ENCODE results near the gene EFCAB14. TPM values are rescaled to one million over a fixed set of nuclear protein-coding genes. Genes with fewer than 3 reads are reported as not detected.
A peak's percentile ranks its signal among the peaks of the same experiment; 100 is the strongest.

EFCAB14 gene
- total RNA-seq, 1 experiment from 2014 or later: 95.4 TPM

DNA sequence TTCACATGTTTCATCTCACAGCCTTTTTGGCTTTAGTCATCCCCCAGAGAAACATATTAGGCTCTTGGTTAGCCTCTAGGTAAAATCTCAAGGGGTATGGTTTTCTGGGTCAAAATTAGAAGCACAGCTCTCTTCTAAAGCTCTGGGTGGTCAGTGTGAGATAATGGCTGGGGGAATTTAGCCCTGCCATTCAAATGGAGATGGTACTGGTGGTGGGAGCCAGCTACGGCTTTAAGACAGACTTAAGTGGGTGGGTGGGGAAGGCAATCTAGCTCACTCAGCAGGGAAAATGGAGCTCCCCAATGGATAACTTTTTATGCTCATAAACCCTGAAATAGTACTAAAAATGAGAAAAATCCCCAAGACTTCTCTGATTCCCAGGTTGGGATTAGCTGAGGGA is 41.6 kb downstream of the EFCAB14 start:
- POLR2A ChIA-PET (ENCODE audit: unreplicated experiment): interaction anchor here (0.6 kb wide), 3 partner anchors 10 to 261 kb away, joined by 3 to 4 read pairs (median 3); no protein-coding TSS in a partner anchor

DNA sequence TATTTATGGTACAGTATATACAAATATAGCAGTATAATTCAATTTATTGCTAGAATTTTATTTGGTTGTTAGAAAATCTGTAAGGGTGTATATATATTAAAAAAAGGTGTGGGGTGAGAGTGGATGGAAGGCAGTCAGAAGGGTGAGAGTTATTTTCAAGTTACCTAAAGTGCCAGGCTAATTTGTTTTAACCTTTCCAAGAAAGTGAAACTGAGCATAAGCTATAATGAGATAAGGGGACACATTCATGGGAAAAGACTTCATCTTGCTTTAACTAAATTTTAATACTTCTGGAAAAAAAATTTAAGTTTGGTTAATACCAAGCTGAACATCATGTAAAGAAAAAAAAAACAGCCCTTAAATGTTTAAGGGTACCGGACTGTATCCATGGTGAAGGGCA is 42.4 kb downstream of the EFCAB14 start:
- Histone ChIP-seq H3K79me2 (ENCODE audit: low read depth) (no peaks in the 10 kb centered on the region), H2AFZ (no peak overlapping the region), H3K4me1 (replicated peaks; ENCODE audit: insufficient read depth) (no peaks in the 10 kb centered on the region), H3K27ac (no peak overlapping the region), H4K20me1 (ENCODE audit: insufficient read depth) (peaks cover 6% of the 10 kb centered on the region), H3K9me3 (ENCODE audit: insufficient read depth, low read depth) (no peaks in the 10 kb centered on the region), H3K9me2 (ENCODE audit: insufficient read depth) (no peaks in the 10 kb centered on the region), H3K36me3 (ENCODE audit: low read depth) (peaks cover 24% of the 10 kb centered on the region), H3K27me3 (ENCODE audit: insufficient read depth, low read depth) (no peaks in the 10 kb centered on the region), H3K4me3 (no peak overlapping the region), H3F3A (ENCODE audit: insufficient read depth, low read depth) (peaks cover 7% of the 10 kb centered on the region; the same call in 1 of the 2 replicates), H3K4me2 (no peak overlapping the region)
- POLR2A ChIA-PET (ENCODE audit: unreplicated experiment): interaction anchor here (0.6 kb wide), 3 partner anchors 11 to 493 kb away, joined by 3 to 4 read pairs (median 3); no protein-coding TSS in a partner anchor
- intact Hi-C loops (cut with micrococcal nuclease; ENCODE audit: unreplicated experiment): no loop called here
- no peak for TF ChIP-seq EZH2 (IDR thresholded peaks at IDR 0.05; ENCODE audit: low read depth)
- TF ChIP-seq, protein P1, sequence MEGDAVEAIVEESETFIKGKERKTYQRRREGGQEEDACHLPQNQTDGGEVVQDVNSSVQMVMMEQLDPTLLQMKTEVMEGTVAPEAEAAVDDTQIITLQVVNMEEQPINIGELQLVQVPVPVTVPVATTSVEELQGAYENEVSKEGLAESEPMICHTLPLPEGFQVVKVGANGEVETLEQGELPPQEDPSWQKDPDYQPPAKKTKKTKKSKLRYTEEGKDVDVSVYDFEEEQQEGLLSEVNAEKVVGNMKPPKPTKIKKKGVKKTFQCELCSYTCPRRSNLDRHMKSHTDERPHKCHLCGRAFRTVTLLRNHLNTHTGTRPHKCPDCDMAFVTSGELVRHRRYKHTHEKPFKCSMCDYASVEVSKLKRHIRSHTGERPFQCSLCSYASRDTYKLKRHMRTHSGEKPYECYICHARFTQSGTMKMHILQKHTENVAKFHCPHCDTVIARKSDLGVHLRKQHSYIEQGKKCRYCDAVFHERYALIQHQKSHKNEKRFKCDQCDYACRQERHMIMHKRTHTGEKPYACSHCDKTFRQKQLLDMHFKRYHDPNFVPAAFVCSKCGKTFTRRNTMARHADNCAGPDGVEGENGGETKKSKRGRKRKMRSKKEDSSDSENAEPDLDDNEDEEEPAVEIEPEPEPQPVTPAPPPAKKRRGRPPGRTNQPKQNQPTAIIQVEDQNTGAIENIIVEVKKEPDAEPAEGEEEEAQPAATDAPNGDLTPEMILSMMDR (conservative IDR thresholded peaks at IDR 0.05): no peak
- DNase-seq: no peak
- CTCF ChIA-PET: no interaction called here
- no TSS peak for BruUV-seq (replicated peaks)

More for the DNA sequence above, 41.6 kb downstream of the EFCAB14 start:
- H3K9me2 ChIP-seq (ENCODE audit: insufficient read depth): no peaks in the 10 kb centered on the region
- TF ChIP-seq EZH2 (IDR thresholded peaks at IDR 0.05; ENCODE audit: low read depth): no peak
- TF ChIP-seq, protein P1 (conservative IDR thresholded peaks at IDR 0.05): no peak
- H2AFZ ChIP-seq: no peak overlapping the region
- H3K9me3 ChIP-seq (ENCODE audit: insufficient read depth, low read depth): no peaks in the 10 kb centered on the region
- no peak for DNase-seq
- H3K4me3 ChIP-seq: no peak overlapping the region
- H3K4me1 ChIP-seq (replicated peaks; ENCODE audit: insufficient read depth): no peaks in the 10 kb centered on the region
- no peaks in the 10 kb centered on the region for H3K79me2 ChIP-seq (ENCODE audit: low read depth)
- intact Hi-C loops (cut with micrococcal nuclease; ENCODE audit: unreplicated experiment): no loop called here
- BruUV-seq (replicated peaks): no TSS peak
- CTCF ChIA-PET: no interaction called here
- no peak overlapping the region for H3K27ac ChIP-seq
- no peaks in the 10 kb centered on the region for H3K27me3 ChIP-seq (ENCODE audit: insufficient read depth, low read depth)
- H3K36me3 ChIP-seq (ENCODE audit: low read depth): peaks cover 24% of the 10 kb centered on the region
- peaks cover 6% of the 10 kb centered on the region for H4K20me1 ChIP-seq (ENCODE audit: insufficient read depth)
- H3F3A ChIP-seq (ENCODE audit: insufficient read depth, low read depth): peaks cover 10% of the 10 kb centered on the region; the same call in 1 of the 2 replicates
- no peak overlapping the region for H3K4me2 ChIP-seq

DNA sequence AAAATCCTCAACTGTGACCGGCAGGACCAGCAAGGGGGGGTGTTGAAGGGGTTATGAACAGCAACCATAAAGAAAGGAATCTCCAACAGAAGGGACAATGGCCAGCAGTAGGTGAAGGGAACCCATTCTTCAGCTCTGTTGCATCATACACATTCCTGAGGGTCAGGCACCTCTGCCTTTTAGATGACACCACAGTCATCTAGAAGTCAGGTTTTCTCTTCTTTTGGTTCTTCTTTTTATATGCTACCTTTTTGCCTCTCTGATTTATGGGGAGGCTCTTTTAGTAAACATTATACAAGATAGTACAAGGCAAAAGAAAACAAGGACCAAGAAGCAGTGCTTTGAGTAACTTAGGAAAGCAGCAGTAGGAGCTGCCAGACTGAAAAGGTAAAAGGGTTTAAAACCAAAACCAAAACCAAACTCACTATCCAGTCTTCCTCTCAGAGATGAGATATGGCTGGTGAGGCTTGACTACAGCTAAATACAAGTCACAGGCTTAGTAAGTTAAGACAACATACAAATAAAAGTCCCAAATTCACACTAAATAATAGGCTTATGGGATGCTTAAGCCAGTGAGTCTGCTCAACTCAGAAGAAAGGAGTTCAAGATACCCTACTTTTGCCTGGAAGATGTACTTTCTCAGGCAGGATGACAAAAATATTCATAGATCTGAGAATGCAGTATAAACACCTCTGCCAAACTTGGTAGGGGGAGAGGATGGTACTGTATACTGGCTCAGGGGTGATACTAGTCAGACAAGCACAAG is 43.2 kb downstream of the EFCAB14 start:
- intact Hi-C loops (cut with micrococcal nuclease; ENCODE audit: unreplicated experiment): no loop called here
- peak overlapping the region; percentile 31 for H3K27ac ChIP-seq
- DNase-seq: no peak
- BruUV-seq (replicated peaks): no TSS peak
- no peak overlapping the region for H3K4me2 ChIP-seq
- no peaks in the 10 kb centered on the region for H3K4me1 ChIP-seq (replicated peaks; ENCODE audit: insufficient read depth)
- 0 out of 2 replicates have a peak, but pooled peaks cover 7% of the 10 kb centered on the region for H3F3A ChIP-seq (ENCODE audit: insufficient read depth, low read depth)
- H3K4me3 ChIP-seq: no peak overlapping the region
- peaks cover 6% of the 10 kb centered on the region for H4K20me1 ChIP-seq (ENCODE audit: insufficient read depth)
- H3K36me3 ChIP-seq (ENCODE audit: low read depth): peaks cover 24% of the 10 kb centered on the region
- H2AFZ ChIP-seq: no peak overlapping the region
- POLR2A ChIA-PET (ENCODE audit: unreplicated experiment): interaction anchor here (0.6 kb wide), 1 partner anchor 27 kb away, joined by 6 read pairs; no protein-coding TSS in a partner anchor
- H3K9me2 ChIP-seq (ENCODE audit: insufficient read depth): no peaks in the 10 kb centered on the region
- CTCF ChIA-PET: no interaction called here
- TF ChIP-seq, protein P1 (conservative IDR thresholded peaks at IDR 0.05): no peak
- no peak for TF ChIP-seq EZH2 (IDR thresholded peaks at IDR 0.05; ENCODE audit: low read depth)
- no peaks in the 10 kb centered on the region for H3K79me2 ChIP-seq (ENCODE audit: low read depth)
- H3K27me3 ChIP-seq (ENCODE audit: insufficient read depth, low read depth): no peaks in the 10 kb centered on the region
- H3K9me3 ChIP-seq (ENCODE audit: insufficient read depth, low read depth): no peaks in the 10 kb centered on the region

Measured in PC-9 (cell line).